K562 (cell line): ENCODE measurements around the gene SART1. TPM values are rescaled to one million over a fixed set of nuclear protein-coding genes. Genes with fewer than 3 reads are reported as not detected.

Experiments used
- ATAC-seq: fragments of 200-7000 bp; cut with Tn5 transposase; 3 replicates; pipeline ENCODE4 v1.9.1; 2020; ENCODE audit warnings: moderate library complexity
- BruUV-seq: library from RNA; stranded (reverse); fragments of 400-500 nt; replicated peaks from 2 replicates; lab custom pipeline; 2021; lab: Mats Ljungman, UMichigan
- CTCF ChIA-PET: fragments of 300-600 bp; formaldehyde crosslinking; extraction: SDS; loops from one replicate; lab custom pipeline; 2021; ENCODE audit warnings: low intra/inter-chr PET ratio; lab: Yijun Ruan, JAX
- POLR2A ChIA-PET: fragments of 300-600, 350-650 bp; sonication (Branson Sonifier 250); formaldehyde crosslinking; extraction: SDS; loops from one replicate; lab custom pipeline; 2021; ENCODE audit warnings: antibody characterized with exemption, inconsistent platforms; lab: Yijun Ruan, JAX
- DNase-seq, 4 experiments: peaks; one replicate each; pipeline versions ENCODE4 v3.0.0 to v3.0.0-alpha.2; 2011 to 2018; ENCODE audit warnings: low spot score in 3 of 4, mixed read lengths in 3 of 4; ENCODE audit errors: extremely low read depth in 1 of 4
- FAIRE-seq: peaks from 2 replicates; lab custom pipeline; 2011; peaks lifted over from hg19 to GRCh38; lab: Jason Lieb, UNC
- H2AFZ ChIP-seq: 2 replicates; pipeline ENCODE4 v1.6.0; 2011; ENCODE audit warnings: low read depth, low read length, control low read depth, inconsistent platforms
- H3K27ac ChIP-seq: fragments of 200-600 bp; 3 replicates; pipeline ENCODE4 v1.8.0; 2011; ENCODE audit warnings: low read depth, mild to moderate bottlenecking, control low read depth, inconsistent platforms, low read length, moderate library complexity, mixed read lengths; ENCODE audit errors: extremely low read depth
- H3K27me3 ChIP-seq, 2 experiments: fragments of 300-600 bp in 1 of 2; 2 replicates in 1 of 2; 3 replicates in 1 of 2; pipeline versions ENCODE4 v1.6.0 to v1.8.0; 2011; ENCODE audit warnings: inconsistent platforms in 2 of 2, low read length in 2 of 2, mild to moderate bottlenecking in 1 of 2, mixed read lengths in 1 of 2, moderate library complexity in 1 of 2; ENCODE audit not compliant: control insufficient read depth in 2 of 2, insufficient read depth in 2 of 2
- H3K36me3 ChIP-seq: fragments of 300-600 bp; 3 replicates; pipeline ENCODE4 v1.8.0; 2011; ENCODE audit warnings: mild to moderate bottlenecking, low read length, inconsistent platforms; ENCODE audit not compliant: control insufficient read depth, insufficient read depth
- H3K4me1 ChIP-seq, 2 experiments: fragments of 200-600 bp in 1 of 2; replicated peaks in 1 of 2; 2 replicates in 1 of 2; 3 replicates in 1 of 2; pipeline versions ENCODE4 v1.5.1 to v1.8.0; 2011; ENCODE audit warnings: inconsistent platforms in 2 of 2, low read length in 2 of 2, mild to moderate bottlenecking in 1 of 2, mixed read lengths in 1 of 2, moderate library complexity in 1 of 2; ENCODE audit not compliant: control insufficient read depth in 2 of 2, insufficient read depth in 2 of 2
- H3K4me2 ChIP-seq: 2 replicates; pipeline ENCODE4 v1.6.1; 2011; ENCODE audit warnings: low read length, control low read depth, inconsistent platforms, mixed read lengths; ENCODE audit not compliant: insufficient read depth
- H3K4me3 ChIP-seq: fragments of 200-600 bp; sonication (generic), shearing (Covaris generic); 2 replicates; pipeline ENCODE4 v1.5.1; 2016; ENCODE audit warnings: control low read depth, inconsistent platforms
- H3K79me2 ChIP-seq: fragments of 200-600 bp; 3 replicates; pipeline ENCODE4 v1.8.0; 2011; ENCODE audit warnings: low read length, inconsistent platforms; ENCODE audit not compliant: control insufficient read depth, insufficient read depth
- H3K9ac ChIP-seq, 2 experiments: 2 replicates each; pipeline versions ENCODE4 v1.6.0 to v1.6.1; 2011; ENCODE audit warnings: low read depth in 2 of 2, low read length in 2 of 2, control low read depth in 1 of 2, inconsistent platforms in 1 of 2, mild to moderate bottlenecking in 1 of 2, mixed read lengths in 1 of 2; ENCODE audit not compliant: insufficient read depth in 1 of 2
- H3K9me1 ChIP-seq: one replicate; pipeline ENCODE4 v1.6.0; 2011; ENCODE audit warnings: inconsistent platforms, mild to moderate bottlenecking, low read length, moderate library complexity; ENCODE audit not compliant: control insufficient read depth, insufficient read depth
- H3K9me3 ChIP-seq: replicated peaks from 2 replicates; pipeline ENCODE4 v1.5.1; 2011; ENCODE audit warnings: low read depth, low read length, inconsistent platforms; ENCODE audit not compliant: control insufficient read depth, insufficient read depth
- H4K20me1 ChIP-seq: replicated peaks from 2 replicates; pipeline ENCODE4 v1.6.1; 2011; ENCODE audit warnings: low read length, inconsistent platforms, mixed read lengths; ENCODE audit not compliant: control insufficient read depth, insufficient read depth
- ETV6 ChIP-seq, 3 experiments: fragments of 150-350 bp in 1 of 3; sonication (generic) in 1 of 3; formaldehyde crosslinking in 1 of 3; IDR thresholded peaks; 2 replicates each; pipeline versions ENCODE4 v1.6.1 to v1.8.0; 2014 to 2022; ENCODE audit warnings: borderline replicate concordance in 2 of 3, low read depth in 2 of 3, antibody characterized with exemption in 1 of 3, low read length in 1 of 3, mild to moderate bottlenecking in 1 of 3, missing genetic modification reagents in 1 of 3
- MAFF ChIP-seq: IDR thresholded peaks from 2 replicates; pipeline ENCODE4 v1.6.1; 2012; ENCODE audit warnings: low read length, improper control_type of control experiment
- MYNN ChIP-seq, 2 experiments: sonication (generic); formaldehyde crosslinking in 1 of 2; IDR thresholded peaks; 2 replicates each; pipeline versions ENCODE4 v1.5.0 to v1.6.1; 2016 to 2020; ENCODE audit warnings: antibody characterized with exemption in 1 of 2, missing genetic modification reagents in 1 of 2
- SMARCE1 ChIP-seq: fragments of 450-650 bp; IDR thresholded peaks from 2 replicates; pipeline ENCODE4 v1.7.1; 2016; ENCODE audit warnings: mild to moderate bottlenecking
- SPI1 ChIP-seq: IDR thresholded peaks from 2 replicates; pipeline ENCODE4 v1.6.1; 2011; ENCODE audit warnings: low read depth, low read length, control low read depth, borderline replicate concordance
- STAT6 ChIP-seq: sonication (generic); formaldehyde crosslinking; IDR thresholded peaks from 2 replicates; pipeline ENCODE4 v1.8.1; 2023; ENCODE audit warnings: mild to moderate bottlenecking, missing genetic modification reagents
- WGBS: fragments of 100-300 bp; shearing (Covaris generic); methylation state at CpG from one replicate; pipeline ENCODE4 v1.1.6; 2016; ENCODE audit warnings: low coverage, mixed read lengths; ENCODE audit not compliant: insufficient coverage; ENCODE audit errors: missing lambda C conversion rate; 5-methylcytosine and 5-hydroxymethylcytosine counted together
- in situ Hi-C: fragments of 300-500 bp; cut with MboI; formaldehyde crosslinking; loops from 4 replicates; pipeline ENCODE4 v1.15.0; 2018; ENCODE audit warnings: inconsistent platforms, mixed read lengths
- intact Hi-C: fragments of 100-400 bp; cut with micrococcal nuclease; formaldehyde crosslinking; loops from 2 replicates; pipeline ENCODE4 v1.14.2; 2022
- polyA plus RNA-seq, 8 experiments: library from polyadenylated mRNA; depleted of rRNA in 4 of 8; stranded (reverse) in 5 of 8; unstranded in 3 of 8; fragments of >200 nt; fragmentation: Nextera tagmentation in 2 of 8; fragmentation: Illumina TruSeq in 1 of 8; extraction: Ambion mirVana in 2 of 8; extraction: Trizol in 1 of 8; gene quantifications; 2 replicates each; pipeline versions ENCODE4 v1.2.1 to v1.2.3, GENCODE V29; 2011 to 2014; ENCODE audit warnings: inconsistent platforms in 1 of 8, missing spikeins in 1 of 8
- total RNA-seq, 7 experiments: library from RNA; depleted of rRNA in 6 of 7; stranded (reverse); fragments of >200 nt in 6 of 7; fragmentation: Illumina TruSeq in 2 of 7; extraction: Trizol in 2 of 7; gene quantifications; 2 replicates each; pipeline versions ENCODE4 v1.2.1 to v1.2.3, GENCODE V29; 2011 to 2021; ENCODE audit warnings: low replicate concordance in 1 of 7

The SART1 gene
- total and polyA plus RNA-seq, 9 of the 15 experiments (the other 6 are each of a cell fraction or from before 2014, with no cell fraction given): 4.8 to 84.1 (median 31.7) TPM

DNA sequence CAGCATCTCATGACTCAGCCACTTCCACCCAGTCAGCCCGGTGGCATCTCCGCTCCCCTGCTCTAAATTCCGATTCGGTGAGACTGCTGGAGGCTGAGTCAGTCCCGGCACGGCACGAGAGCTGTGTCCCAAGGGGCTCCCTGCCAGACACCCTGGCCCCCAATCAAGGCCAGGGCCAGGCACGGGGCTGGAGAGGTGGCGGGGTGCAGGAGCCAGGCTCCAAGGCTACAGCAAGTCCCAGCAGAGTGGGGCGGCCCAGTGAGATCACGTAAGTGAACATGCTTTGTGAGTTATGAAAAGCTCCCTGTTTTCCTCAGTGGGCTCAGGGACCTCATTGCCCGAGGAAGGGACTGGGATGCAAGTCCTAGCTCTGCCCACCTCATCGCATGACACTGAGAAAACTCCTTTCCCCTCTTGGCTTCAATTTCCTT is 45.7 kb upstream of the SART1 start (continued):
- TF ChIP-seq STAT6 (CRISPR knock-in tag) (no peak), ETV6 (IDR thresholded peaks at IDR 0.05; ENCODE audit: borderline replicate concordance in 1 of 2, low read depth in 2 of 2, low read length in 1 of 2) (no peak), ETV6 (CRISPR knock-in tag; IDR thresholded peaks at IDR 0.05; ENCODE audit: borderline replicate concordance) (no peak), SMARCE1 (peak; percentile 36; the same call in 1 of the 2 replicates), MYNN (IDR thresholded peaks at IDR 0.05) (peak; percentile 48; the same call in 1 of the 2 replicates), MYNN (CRISPR knock-in tag; IDR thresholded peaks at IDR 0.05) (no peak)
- TF ChIP-seq, all 486 proteins: peak for 20

DNA sequence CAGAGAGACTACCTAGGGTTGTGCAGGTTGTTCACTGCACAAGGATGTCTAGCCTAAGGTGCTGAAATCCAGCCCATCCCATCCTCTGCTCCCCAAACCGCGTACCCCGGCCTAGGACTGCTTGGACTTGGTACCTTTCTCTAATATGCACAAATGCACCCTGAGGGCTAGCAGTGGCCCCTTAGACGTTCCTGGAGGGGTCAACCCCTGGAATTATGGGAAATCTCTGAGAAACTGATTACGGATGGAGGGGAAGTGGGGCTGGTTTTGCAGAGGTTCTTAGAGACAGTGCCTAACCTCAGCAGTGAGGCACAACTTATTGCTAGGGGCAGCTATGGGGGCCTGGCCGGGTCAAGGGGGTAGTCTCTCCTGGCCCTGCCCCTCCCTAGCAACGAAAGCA is 45.1 kb upstream of the SART1 start:
- BruUV-seq: no TSS peak
- Histone ChIP-seq H3K9ac (peak overlapping the region in 1 of 2 experiments; percentile 84; a peak in 1 of 4 replicates), H3K36me3 (peaks cover 18% of the 10 kb centered on the region; the same call in 1 of the 3 replicates), H3K4me3 (no peak overlapping the region), H3K27ac (no peak overlapping the region), H3K27me3 (no peaks in the 10 kb centered on the region), H3K9me3 (no peaks in the 10 kb centered on the region)
- 66% methylated on average over 7 of the region's 7 CpGs for WGBS
- ChIA-PET POLR2A (interaction anchor here (0.6 to 2.3 kb wide), 5 partner anchors 16 to 140 kb away, joined by 3 to 14 read pairs (median 3); partner anchors contain the start of gene FOSL1), CTCF (no interaction called here)
- intact Hi-C loops: no loop called here
- no peak for ATAC-seq
- no peak for TF ChIP-seq MAFF
- peak; percentile 12; the same call in 1 of the 2 replicates for TF ChIP-seq SPI1
- TF ChIP-seq, all 486 proteins: peak for 1
- Histone ChIP-seq H3K4me1 (peaks cover 42 to 73% of the 10 kb centered on the region in 2 experiments), H2AFZ (no peak overlapping the region), H4K20me1 (no peaks in the 10 kb centered on the region), H3K4me2 (no peak overlapping the region; the same call in 1 of the 2 replicates), H3K79me2 (peaks cover 31% of the 10 kb centered on the region), H3K9me1 (no peaks in the 10 kb centered on the region)
- no peak for FAIRE-seq
- DNase-seq: no peak
- in situ Hi-C loops: no loop called here
